ENCODE results near the gene TAP1. TPM values are rescaled to one million over a fixed set of nuclear protein-coding genes. Genes with fewer than 3 reads are reported as not detected.

Gene TAP1
- total and polyA plus RNA-seq, 10 of the 15 experiments (the other 5 are each of a cell fraction or from before 2014, with no cell fraction given): 33.4 to 249 (median 169) TPM

GRCh38 chr6:32847004-32847403 is 6.5 kb downstream of the TAP1 start:
- TF ChIP-seq POLR2A (IDR thresholded peaks at IDR 0.05; ENCODE audit: low read depth, low read length): peak; percentile 72
- no peak for TF ChIP-seq SIX5 (IDR thresholded peaks at IDR 0.05; ENCODE audit: low read depth, low read length, severe bottlenecking)
- ATAC-seq (no peak), FAIRE-seq (no peak), DNase-seq (ENCODE audit: low read depth, low spot score) (no peak)
- Histone ChIP-seq H3K27me3 (replicated peaks in 1 of 2; ENCODE audit: control insufficient read depth in 2 of 2, insufficient read depth in 2 of 2, low read length in 1 of 2) (no peaks in the 10 kb centered on the region), H3K36me3 (ENCODE audit: control insufficient read depth in 2 of 2, insufficient read depth in 2 of 2, low read length in 1 of 2) (peaks cover 8 to 60% of the 10 kb centered on the region in 2 experiments), H3K4me3 (peak overlapping the region; percentile 20; the same call in 1 of the 2 replicates), H3K9me3 (replicated peaks; ENCODE audit: control insufficient read depth, insufficient read depth, low read length) (no peaks in the 10 kb centered on the region), H2AFZ (ENCODE audit: control insufficient read depth, low read depth, low read length) (no peak overlapping the region), H3K27ac (ENCODE audit: control insufficient read depth, insufficient read depth) (no peak overlapping the region), H4K20me1 (ENCODE audit: control insufficient read depth, insufficient read depth) (no peaks in the 10 kb centered on the region; the same call in 1 of the 2 replicates), H3K9ac (ENCODE audit: control insufficient read depth, insufficient read depth, low read length) (no peak overlapping the region), H3K4me2 (ENCODE audit: control insufficient read depth, insufficient read depth) (peak overlapping the region; percentile 99), H3K79me2 (ENCODE audit: control insufficient read depth, insufficient read depth, low read length) (peaks cover 93% of the 10 kb centered on the region), H3K4me1 (ENCODE audit: control insufficient read depth, insufficient read depth, low read length) (peaks cover 62% of the 10 kb centered on the region)
- 75% methylated on average over 10 of the region's 10 CpGs for WGBS (ENCODE audit: insufficient coverage, insufficient replicate concordance, low lambda C conversion rate, missing lambda C conversion rate)
- in situ Hi-C loops (cut with MboI): no loop called here
- no TSS peak for BruUV-seq (replicated peaks)
- intact Hi-C loops (cut with micrococcal nuclease; ENCODE audit: unreplicated experiment): no loop called here
- CTCF ChIA-PET: interaction anchor here (10.2 to 10.7 kb wide), 2 partner anchors 10 to 23 kb away, joined by 299 to 311 read pairs; partner anchors contain the start of genes PSMB9 and TAP1
- RAD21 ChIA-PET (ENCODE audit: unreplicated experiment): interaction anchor here (10.5 kb wide), 1 partner anchor 9 kb away, joined by 269 read pairs; the partner anchor contains the start of genes PSMB9 and TAP1
- SMC1A ChIA-PET (ENCODE audit: uncharacterized antibody, unreplicated experiment): interaction anchor here (1.0 to 3.9 kb wide), 4 partner anchors 7 to 48 kb away, joined by 3 to 69 read pairs (median 24); partner anchors contain the start of genes PSMB9, TAP1 and TAP2
- POLR2A ChIA-PET: interaction anchor here (0.6 to 10.5 kb wide), 7 partner anchors 9 to 1243 kb away, joined by 3 to 357 read pairs (median 14); partner anchors contain the start of genes HLA-DMA, HLA-DMB, PSMB9 and TAP1

DNA sequence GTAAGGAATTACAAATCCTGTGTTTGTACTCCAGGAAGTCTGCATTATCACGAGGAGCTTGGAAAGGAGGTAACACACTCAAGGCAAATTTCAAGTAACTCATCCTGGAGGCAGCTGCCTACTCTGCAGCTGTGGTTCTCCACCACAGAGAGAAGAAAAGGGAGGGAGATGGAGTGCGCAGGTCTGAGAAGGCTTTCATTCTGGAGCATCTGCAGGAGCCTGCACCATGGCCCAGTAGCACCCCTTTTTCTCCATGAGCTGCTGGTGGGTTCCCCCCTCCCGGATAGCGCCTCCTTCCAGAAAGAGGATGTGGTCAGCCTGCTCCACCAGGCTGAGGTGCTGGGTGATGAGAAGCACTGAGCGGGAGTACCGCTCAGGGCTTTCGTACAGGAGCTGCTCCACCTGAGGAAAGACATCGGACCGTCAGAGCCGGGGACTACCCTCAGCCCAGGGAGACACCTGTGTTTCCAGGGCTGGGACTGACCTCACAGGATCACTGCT is 8.1 kb downstream of the TAP1 start:
- Histone ChIP-seq H3K4me2 (ENCODE audit: control insufficient read depth, insufficient read depth) (peak overlapping the region; percentile 99), H3K9me3 (replicated peaks; ENCODE audit: control insufficient read depth, insufficient read depth, low read length) (no peaks in the 10 kb centered on the region), H2AFZ (ENCODE audit: control insufficient read depth, low read depth, low read length) (no peak overlapping the region), H3K27ac (ENCODE audit: control insufficient read depth, insufficient read depth) (peak overlapping the region; percentile 96), H3K4me3 (peak overlapping the region; percentile 96), H3K79me2 (ENCODE audit: control insufficient read depth, insufficient read depth, low read length) (peaks cover 85% of the 10 kb centered on the region), H3K36me3 (ENCODE audit: control insufficient read depth in 2 of 2, insufficient read depth in 2 of 2, low read length in 1 of 2) (peaks cover 8 to 56% of the 10 kb centered on the region in 2 experiments), H3K27me3 (replicated peaks in 1 of 2; ENCODE audit: control insufficient read depth in 2 of 2, insufficient read depth in 2 of 2, low read length in 1 of 2) (no peaks in the 10 kb centered on the region), H3K9ac (ENCODE audit: control insufficient read depth, insufficient read depth, low read length) (peak overlapping the region; percentile 99), H4K20me1 (ENCODE audit: control insufficient read depth, insufficient read depth) (no peaks in the 10 kb centered on the region; the same call in 1 of the 2 replicates), H3K4me1 (ENCODE audit: control insufficient read depth, insufficient read depth, low read length) (peaks cover 63% of the 10 kb centered on the region)
- ChIA-PET SMC1A (ENCODE audit: uncharacterized antibody, unreplicated experiment) (interaction anchor here (0.6 to 3.9 kb wide), 9 partner anchors 9 to 139 kb away, joined by 3 to 69 read pairs (median 8); partner anchors contain the start of genes HLA-DMA, PSMB9 and TAP1), RAD21 (ENCODE audit: unreplicated experiment) (interaction anchor here (0.8 to 10.5 kb wide), 8 partner anchors 11 to 283 kb away, joined by 3 to 269 read pairs (median 4); partner anchors contain the start of genes HLA-DMA, HLA-DMB, PSMB9 and TAP1), CTCF (interaction anchor here (0.6 to 10.7 kb wide), 13 partner anchors 11 to 352 kb away, joined by 3 to 311 read pairs (median 4); partner anchors contain the start of genes PSMB9 and TAP1), POLR2A (interaction anchor here (0.7 to 10.5 kb wide), 21 partner anchors 8 to 650 kb away, joined by 3 to 357 read pairs (median 6); partner anchors contain the start of genes BRD2, HLA-DMA, HLA-DMB and HLA-DPA1)
- no peak for DNase-seq (ENCODE audit: low read depth, low spot score)
- FAIRE-seq: no peak
- intact Hi-C loops (cut with micrococcal nuclease; ENCODE audit: unreplicated experiment) (no loop called here), in situ Hi-C loops (cut with MboI) (no loop called here)
- BruUV-seq (replicated peaks): no TSS peak
- WGBS (ENCODE audit: insufficient coverage, insufficient replicate concordance, low lambda C conversion rate, missing lambda C conversion rate): under 1% methylated on average over 10 of the region's 10 CpGs
- peak; percentile 33 for ATAC-seq
- TF ChIP-seq DPF2 (IDR thresholded peaks at IDR 0.05) (peak; percentile 55), LARP7 (IDR thresholded peaks at IDR 0.05) (peak; percentile 74; the same call in 1 of the 2 replicates), CBFB (IDR thresholded peaks at IDR 0.05; ENCODE audit: low read depth) (0 out of 2 replicates have a peak, but pooled peaks have one; percentile 28), NRF1 (conservative IDR thresholded peaks at IDR 0.05; ENCODE audit: low read depth, low read length) (no peak), BACH1 (IDR thresholded peaks at IDR 0.05; ENCODE audit: borderline replicate concordance) (0 out of 2 replicates have a peak, but pooled peaks have one; percentile 57), NBN (IDR thresholded peaks at IDR 0.05) (0 out of 2 replicates have a peak, but pooled peaks have one; percentile 12)
- TF ChIP-seq, protein P1, sequence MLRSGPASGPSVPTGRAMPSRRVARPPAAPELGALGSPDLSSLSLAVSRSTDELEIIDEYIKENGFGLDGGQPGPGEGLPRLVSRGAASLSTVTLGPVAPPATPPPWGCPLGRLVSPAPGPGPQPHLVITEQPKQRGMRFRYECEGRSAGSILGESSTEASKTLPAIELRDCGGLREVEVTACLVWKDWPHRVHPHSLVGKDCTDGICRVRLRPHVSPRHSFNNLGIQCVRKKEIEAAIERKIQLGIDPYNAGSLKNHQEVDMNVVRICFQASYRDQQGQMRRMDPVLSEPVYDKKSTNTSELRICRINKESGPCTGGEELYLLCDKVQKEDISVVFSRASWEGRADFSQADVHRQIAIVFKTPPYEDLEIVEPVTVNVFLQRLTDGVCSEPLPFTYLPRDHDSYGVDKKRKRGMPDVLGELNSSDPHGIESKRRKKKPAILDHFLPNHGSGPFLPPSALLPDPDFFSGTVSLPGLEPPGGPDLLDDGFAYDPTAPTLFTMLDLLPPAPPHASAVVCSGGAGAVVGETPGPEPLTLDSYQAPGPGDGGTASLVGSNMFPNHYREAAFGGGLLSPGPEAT (IDR thresholded peaks at IDR 0.05; ENCODE audit: low read depth): peak; percentile 26; the same call in 1 of the 2 replicates
- TF ChIP-seq, protein P2, sequence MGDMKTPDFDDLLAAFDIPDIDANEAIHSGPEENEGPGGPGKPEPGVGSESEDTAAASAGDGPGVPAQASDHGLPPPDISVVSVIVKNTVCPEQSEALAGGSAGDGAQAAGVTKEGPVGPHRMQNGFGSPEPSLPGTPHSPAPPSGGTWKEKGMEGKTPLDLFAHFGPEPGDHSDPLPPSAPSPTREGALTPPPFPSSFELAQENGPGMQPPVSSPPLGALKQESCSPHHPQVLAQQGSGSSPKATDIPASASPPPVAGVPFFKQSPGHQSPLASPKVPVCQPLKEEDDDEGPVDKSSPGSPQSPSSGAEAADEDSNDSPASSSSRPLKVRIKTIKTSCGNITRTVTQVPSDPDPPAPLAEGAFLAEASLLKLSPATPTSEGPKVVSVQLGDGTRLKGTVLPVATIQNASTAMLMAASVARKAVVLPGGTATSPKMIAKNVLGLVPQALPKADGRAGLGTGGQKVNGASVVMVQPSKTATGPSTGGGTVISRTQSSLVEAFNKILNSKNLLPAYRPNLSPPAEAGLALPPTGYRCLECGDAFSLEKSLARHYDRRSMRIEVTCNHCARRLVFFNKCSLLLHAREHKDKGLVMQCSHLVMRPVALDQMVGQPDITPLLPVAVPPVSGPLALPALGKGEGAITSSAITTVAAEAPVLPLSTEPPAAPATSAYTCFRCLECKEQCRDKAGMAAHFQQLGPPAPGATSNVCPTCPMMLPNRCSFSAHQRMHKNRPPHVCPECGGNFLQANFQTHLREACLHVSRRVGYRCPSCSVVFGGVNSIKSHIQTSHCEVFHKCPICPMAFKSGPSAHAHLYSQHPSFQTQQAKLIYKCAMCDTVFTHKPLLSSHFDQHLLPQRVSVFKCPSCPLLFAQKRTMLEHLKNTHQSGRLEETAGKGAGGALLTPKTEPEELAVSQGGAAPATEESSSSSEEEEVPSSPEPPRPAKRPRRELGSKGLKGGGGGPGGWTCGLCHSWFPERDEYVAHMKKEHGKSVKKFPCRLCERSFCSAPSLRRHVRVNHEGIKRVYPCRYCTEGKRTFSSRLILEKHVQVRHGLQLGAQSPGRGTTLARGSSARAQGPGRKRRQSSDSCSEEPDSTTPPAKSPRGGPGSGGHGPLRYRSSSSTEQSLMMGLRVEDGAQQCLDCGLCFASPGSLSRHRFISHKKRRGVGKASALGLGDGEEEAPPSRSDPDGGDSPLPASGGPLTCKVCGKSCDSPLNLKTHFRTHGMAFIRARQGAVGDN (IDR thresholded peaks at IDR 0.05): 0 out of 2 replicates have a peak, but pooled peaks have one; percentile 54
